A549 (cell line): ENCODE data around the gene LENG1. TPM values are rescaled to one million over a fixed set of nuclear protein-coding genes. Genes with fewer than 3 reads are reported as not detected.

Experiments used
- ATAC-seq, 2 experiments: fragments of 200-7000 bp in 1 of 2; fragments of >200 bp in 1 of 2; cut with Nextera tagmentation in 1 of 2; cut with Tn5 transposase in 1 of 2; 3 replicates each; pipeline versions ENCODE4 v1.8.0 to v1.9.1; 2018 to 2020; ENCODE audit warnings: mild to moderate bottlenecking in 1 of 2, moderate library complexity in 1 of 2
- CTCF ChIA-PET: fragments of 300-600 bp; sonication (Branson Sonifier 250); formaldehyde crosslinking; extraction: SDS; loops from one replicate; lab custom pipeline; 2021; ENCODE audit warnings: antibody characterized with exemption, inconsistent platforms; lab: Yijun Ruan, JAX
- POLR2A ChIA-PET: fragments of 350-600 bp; formaldehyde crosslinking; extraction: SDS; loops from one replicate; lab custom pipeline; 2021; ENCODE audit warnings: antibody characterized with exemption, inconsistent platforms; lab: Yijun Ruan, JAX
- DNase-seq, 2 experiments: peaks; one replicate each; pipeline versions ENCODE4 v3.0.0 to v3.0.0-alpha.2; 2011 to 2016; ENCODE audit warnings: low read depth in 1 of 2, low spot score in 1 of 2
- FAIRE-seq: peaks from 2 replicates; lab custom pipeline; 2011; peaks lifted over from hg19 to GRCh38; lab: Jason Lieb, UNC
- H3K27ac ChIP-seq, 2 experiments: fragments of >200 bp; sonication (Bioruptor Twin); formaldehyde crosslinking; 3 replicates each; pipeline ENCODE4 v1.5.1; 2016 to 2017
- H3K4me1 ChIP-seq: fragments of >200 bp; sonication (Bioruptor Twin); formaldehyde crosslinking; 3 replicates; pipeline ENCODE4 v1.6.1; 2016
- H3K4me2 ChIP-seq: fragments of >200 bp; sonication (Bioruptor Twin); formaldehyde crosslinking; 3 replicates; pipeline ENCODE4 v1.6.1; 2016
- H3K4me3 ChIP-seq: fragments of >200 bp; sonication (Bioruptor Twin); formaldehyde crosslinking; 3 replicates; pipeline ENCODE4 v1.5.1; 2016
- H3K9me3 ChIP-seq: fragments of >200 bp; sonication (Bioruptor Twin); formaldehyde crosslinking; 3 replicates; pipeline ENCODE4 v1.6.1; 2016
- CBX2 ChIP-seq: fragments of 200-600 bp; sonication (generic); IDR thresholded peaks from 2 replicates; pipeline ENCODE4 v1.6.1; 2016; ENCODE audit warnings: low read depth, mild to moderate bottlenecking, borderline replicate concordance
- CBX8 ChIP-seq: fragments of 200-600 bp; sonication (generic); IDR thresholded peaks from 2 replicates; pipeline ENCODE4 v1.6.1; 2016
- CEBPB ChIP-seq, 2 experiments: fragments of >200 bp in 1 of 2; sonication (Bioruptor Twin) in 1 of 2; formaldehyde crosslinking in 1 of 2; IDR thresholded peaks; 2 replicates each; pipeline ENCODE4 v1.6.1; 2012 to 2016
- CHD4 ChIP-seq: fragments of 200-600 bp; sonication (generic); IDR thresholded peaks from 2 replicates; pipeline ENCODE4 v1.6.1; 2016; ENCODE audit warnings: antibody characterized with exemption, mild to moderate bottlenecking, borderline replicate concordance
- ESRRA ChIP-seq: fragments of 150-350 bp; IDR thresholded peaks from 2 replicates; pipeline ENCODE4 v1.6.1; 2014; ENCODE audit warnings: mild to moderate bottlenecking, low read length, borderline replicate concordance
- FOSL2 ChIP-seq, 2 experiments: fragments of 450-650 bp in 1 of 2; fragments of >200 bp in 1 of 2; sonication (Bioruptor Twin) in 1 of 2; formaldehyde crosslinking; IDR thresholded peaks; 2 replicates each; pipeline versions ENCODE4 v1.5.0 to v1.6.1; 2016 to 2020; ENCODE audit warnings: mild to moderate bottlenecking in 1 of 2, moderate library complexity in 1 of 2
- FOXS1 ChIP-seq: fragments of 250-450 bp; sonication (Bioruptor Pico); IDR thresholded peaks from 2 replicates; pipeline ENCODE4 v1.5.0; 2020; ENCODE audit warnings: mild to moderate bottlenecking, moderate library complexity
- GATA3 ChIP-seq: IDR thresholded peaks from 2 replicates; pipeline ENCODE4 v1.6.1; 2012; ENCODE audit warnings: borderline replicate concordance
- HDAC2 ChIP-seq: fragments of 200-600 bp; sonication (generic); IDR thresholded peaks from 2 replicates; pipeline ENCODE4 v1.6.1; 2016
- HES2 ChIP-seq: fragments of >200 bp; sonication (Bioruptor Twin); formaldehyde crosslinking; IDR thresholded peaks from 2 replicates; pipeline ENCODE4 v1.6.1; 2016
- HEYL ChIP-seq: fragments of 250-450 bp; sonication (Bioruptor Pico); IDR thresholded peaks from 2 replicates; pipeline ENCODE4 v1.8.0; 2021; ENCODE audit warnings: mild to moderate bottlenecking, moderate library complexity
- HOXB5 ChIP-seq: fragments of 250-450 bp; sonication (Bioruptor Pico); IDR thresholded peaks from 2 replicates; pipeline ENCODE4 v1.5.0; 2020; ENCODE audit warnings: mild to moderate bottlenecking, moderate library complexity
- KDM5A ChIP-seq: fragments of 200-600 bp; sonication (generic); IDR thresholded peaks from 2 replicates; pipeline ENCODE4 v1.6.1; 2016; ENCODE audit warnings: antibody characterized with exemption, mild to moderate bottlenecking
- MAX ChIP-seq: IDR thresholded peaks from 2 replicates; pipeline ENCODE4 v1.6.1; 2012
- MYC ChIP-seq: IDR thresholded peaks from 2 replicates; pipeline ENCODE4 v1.6.1; 2012; ENCODE audit warnings: mild to moderate bottlenecking, inconsistent platforms, low read length, improper control_type of control experiment, borderline replicate concordance
- NR3C1 ChIP-seq: fragments of >200 bp; sonication (Bioruptor Twin); formaldehyde crosslinking; IDR thresholded peaks from 3 replicates; pipeline ENCODE4 v1.6.1; 2017
- POLR2A ChIP-seq: IDR thresholded peaks from 2 replicates; pipeline ENCODE4 v1.6.1; 2012; ENCODE audit warnings: mild to moderate bottlenecking, low read length
- RAD21 ChIP-seq, 2 experiments: fragments of >200 bp in 1 of 2; sonication (Bioruptor Twin) in 1 of 2; formaldehyde crosslinking in 1 of 2; IDR thresholded peaks in 1 of 2; conservative IDR thresholded peaks in 1 of 2; 2 replicates in 1 of 2; 3 replicates in 1 of 2; pipeline ENCODE4 v1.6.1; 2012 to 2018; ENCODE audit warnings: inconsistent platforms in 1 of 2
- RCOR1 ChIP-seq: fragments of 150-350 bp; IDR thresholded peaks from 2 replicates; pipeline ENCODE4 v1.6.1; 2014; ENCODE audit warnings: antibody characterized with exemption, low read length, low read depth
- RFX5 ChIP-seq: fragments of 450-650 bp; IDR thresholded peaks from 2 replicates; pipeline ENCODE4 v1.7.1; 2014; ENCODE audit warnings: antibody characterized with exemption, mild to moderate bottlenecking, moderate library complexity
- RNF2 ChIP-seq: fragments of 200-600 bp; sonication (generic); IDR thresholded peaks from 2 replicates; pipeline ENCODE4 v1.6.1; 2016; ENCODE audit warnings: low read depth, mild to moderate bottlenecking, antibody characterized with exemption, moderate library complexity, borderline replicate concordance
- SMC3 ChIP-seq: fragments of >200 bp; sonication (Bioruptor Twin); formaldehyde crosslinking; IDR thresholded peaks from 3 replicates; pipeline ENCODE4 v1.6.1; 2018; ENCODE audit warnings: inconsistent platforms
- USF2 ChIP-seq: fragments of 450-650 bp; IDR thresholded peaks from 2 replicates; pipeline ENCODE4 v1.6.1; 2014; ENCODE audit warnings: antibody characterized with exemption
- ZC3H11A ChIP-seq: fragments of 450-650 bp; IDR thresholded peaks from 2 replicates; pipeline ENCODE4 v1.6.1; 2014; ENCODE audit warnings: antibody characterized with exemption, mild to moderate bottlenecking
- ZNF302 ChIP-seq: fragments of 250-450 bp; sonication (Bioruptor Pico); IDR thresholded peaks from 2 replicates; pipeline ENCODE4 v1.9.0; 2021; ENCODE audit warnings: inconsistent platforms, mild to moderate bottlenecking, moderate library complexity
- WGBS: methylation state at CpG from one replicate; pipeline ENCODE4 v1.1.6; 2017; ENCODE audit errors: missing lambda C conversion rate; 5-methylcytosine and 5-hydroxymethylcytosine counted together
- polyA plus RNA-seq, 4 experiments: library from polyadenylated mRNA; depleted of rRNA in 3 of 4; stranded (reverse); fragments of >200 nt; fragmentation: RNase III in 1 of 4; extraction: RNeasy Plus Mini Kit Qiagen cat#74134 plus additional on column Dnase treatment in 1 of 4; gene quantifications; 2 replicates in 3 of 4; 3 replicates in 1 of 4; pipeline ENCODE4 v1.2.3, GENCODE V29; 2011 to 2017
- TF ChIP-seq, protein P1 (sequence below): fragments of 250-450 bp; sonication (Bioruptor Pico); IDR thresholded peaks from 2 replicates; pipeline ENCODE4 v1.5.0; 2021; ENCODE audit warnings: mild to moderate bottlenecking, moderate library complexity, borderline replicate concordance
- TF ChIP-seq, protein P2 (sequence below): IDR thresholded peaks from 2 replicates; pipeline ENCODE4 v1.6.1; 2012

LENG1 gene
- polyA plus RNA-seq, 2 of the 4 experiments (the other 2 are of a cell fraction) = 13.3 to 13.8 TPM

- DNase-seq (no peak), FAIRE-seq (no peak)
- CTCF ChIA-PET = interaction anchor here (1.0 to 1.3 kb wide), 3 partner anchors 37 to 90 kb away, joined by 3 read pairs; no protein-coding TSS in a partner anchor
- H3K4me2 ChIP-seq = peak overlapping the region; percentile 81
- H3K9me3 ChIP-seq = no peaks in the 10 kb centered on the region
- TF ChIP-seq HOXB5 (CRISPR knock-in tag) (no peak), ESRRA (no peak), FOSL2 (IDR thresholded peaks at IDR 0.05) (no peak), FOSL2 (CRISPR knock-in tag; IDR thresholded peaks at IDR 0.05) (no peak), KDM5A (no peak), RCOR1 (no peak), USF2 (no peak), NR3C1 (no peak), ZNF302 (CRISPR knock-in tag) (no peak), POLR2A (no peak; the same call in 1 of the 2 replicates), ZC3H11A (no peak), HDAC2 (no peak), RNF2 (no peak), RAD21 (conservative IDR thresholded peaks at IDR 0.05 in 1 of 2, IDR thresholded peaks at IDR 0.05 in 1 of 2) (no peak), SMC3 (no peak), GATA3 (no peak)
- TF ChIP-seq, protein P1, sequence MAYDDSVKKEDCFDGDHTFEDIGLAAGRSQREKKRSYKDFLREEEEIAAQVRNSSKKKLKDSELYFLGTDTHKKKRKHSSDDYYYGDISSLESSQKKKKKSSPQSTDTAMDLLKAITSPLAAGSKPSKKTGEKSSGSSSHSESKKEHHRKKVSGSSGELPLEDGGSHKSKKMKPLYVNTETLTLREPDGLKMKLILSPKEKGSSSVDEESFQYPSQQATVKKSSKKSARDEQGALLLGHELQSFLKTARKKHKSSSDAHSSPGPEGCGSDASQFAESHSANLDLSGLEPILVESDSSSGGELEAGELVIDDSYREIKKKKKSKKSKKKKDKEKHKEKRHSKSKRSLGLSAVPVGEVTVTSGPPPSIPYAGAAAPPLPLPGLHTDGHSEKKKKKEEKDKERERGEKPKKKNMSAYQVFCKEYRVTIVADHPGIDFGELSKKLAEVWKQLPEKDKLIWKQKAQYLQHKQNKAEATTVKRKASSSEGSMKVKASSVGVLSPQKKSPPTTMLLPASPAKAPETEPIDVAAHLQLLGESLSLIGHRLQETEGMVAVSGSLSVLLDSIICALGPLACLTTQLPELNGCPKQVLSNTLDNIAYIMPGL (CRISPR knock-in tag) = no peak
- TF ChIP-seq, protein P2, sequence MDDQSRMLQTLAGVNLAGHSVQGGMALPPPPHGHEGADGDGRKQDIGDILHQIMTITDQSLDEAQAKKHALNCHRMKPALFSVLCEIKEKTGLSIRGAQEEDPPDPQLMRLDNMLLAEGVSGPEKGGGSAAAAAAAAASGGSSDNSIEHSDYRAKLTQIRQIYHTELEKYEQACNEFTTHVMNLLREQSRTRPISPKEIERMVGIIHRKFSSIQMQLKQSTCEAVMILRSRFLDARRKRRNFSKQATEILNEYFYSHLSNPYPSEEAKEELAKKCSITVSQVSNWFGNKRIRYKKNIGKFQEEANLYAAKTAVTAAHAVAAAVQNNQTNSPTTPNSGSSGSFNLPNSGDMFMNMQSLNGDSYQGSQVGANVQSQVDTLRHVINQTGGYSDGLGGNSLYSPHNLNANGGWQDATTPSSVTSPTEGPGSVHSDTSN = no peak
- TF ChIP-seq, all 56 proteins: peak for 0
- POLR2A ChIA-PET = interaction anchor here (1.2 to 2.7 kb wide), 9 partner anchors 12 to 136 kb away, joined by 4 to 51 read pairs (median 5); partner anchors contain the start of genes CNOT3, NDUFA3 and TSEN34
- no peak for ATAC-seq
- H3K4me1 ChIP-seq = peaks cover 14% of the 10 kb centered on the region; the same call in 2 of the 3 replicates
- peak overlapping the region; percentile 84 to 93 for H3K27ac ChIP-seq
- WGBS = 66% methylated on average over 28 of the region's 28 CpGs
- peak overlapping the region; percentile 95 for H3K4me3 ChIP-seq
These were observed 45.0 kb downstream of the LENG1 start for GRCh38 chr19:54114340-54115108.

GRCh38 chr19:54109651-54110050 is 49.9 kb downstream of the LENG1 start:
- peak; percentile 61 to 85 for ATAC-seq
- FAIRE-seq = no peak
- no peak overlapping the region for H3K4me3 ChIP-seq
- H3K4me2 ChIP-seq = no peak overlapping the region
- H3K4me1 ChIP-seq = peaks cover 11% of the 10 kb centered on the region; the same call in 1 of the 3 replicates
- no peak overlapping the region for H3K27ac ChIP-seq
- ChIA-PET CTCF (interaction anchor here (0.5 to 3.0 kb wide), 3 partner anchors 13 to 1031 kb away, joined by 3 to 7 read pairs (median 3); no protein-coding TSS in a partner anchor), POLR2A (interaction anchor here (1.6 kb wide), 1 partner anchor 27 kb away, joined by 5 read pairs; no protein-coding TSS in a partner anchor)
- no peak for DNase-seq
- TF ChIP-seq CBX2 (no peak), CHD4 (no peak), RFX5 (no peak), CBX8 (no peak), HEYL (CRISPR knock-in tag) (no peak), MYC (no peak), SMC3 (no peak), CEBPB (IDR thresholded peaks at IDR 0.05) (no peak), FOXS1 (CRISPR knock-in tag) (no peak), RCOR1 (no peak), HES2 (no peak), GATA3 (no peak), USF2 (no peak), MAX (no peak)
- TF ChIP-seq, protein P2 = no peak
- H3K9me3 ChIP-seq = no peaks in the 10 kb centered on the region
- WGBS = 81% methylated on average over 6 of the region's 6 CpGs
